IMR-90 (cell line): ENCODE measurements around the gene ELP6. TPM values are rescaled to one million over a fixed set of nuclear protein-coding genes. Genes with fewer than 3 reads are reported as not detected.
"Not testable (repeated sequence)": the region's sequence is repeated elsewhere in the genome, so short reads cannot be mapped to it uniquely, and the experiment has no call there.

ENCODE experiments used
- ATAC-seq: fragments of 200-7000 bp; cut with Tn5 transposase; 2 replicates; pipeline ENCODE4 v1.9.1; 2020; ENCODE audit warnings: low read depth, mild to moderate bottlenecking, moderate library complexity
- BruUV-seq: library from RNA; stranded (reverse); fragments of 400-500 nt; replicated peaks from 2 replicates; lab custom pipeline; 2021; lab: Mats Ljungman, UMichigan
- CTCF ChIA-PET: fragments of 300-600 bp; formaldehyde crosslinking; extraction: SDS; loops from one replicate; lab custom pipeline; 2021; ENCODE audit warnings: antibody characterized with exemption; lab: Yijun Ruan, JAX
- POLR2A ChIA-PET: fragments of 300-600 bp; sonication (Branson Sonifier 250); formaldehyde crosslinking; loops from one replicate; lab custom pipeline; 2022; ENCODE audit warnings: antibody characterized with exemption; ENCODE audit not compliant: unreplicated experiment; lab: Charles Lee
- DNase-seq: peaks from one replicate; pipeline ENCODE4 v3.0.0; 2013
- H2AFZ ChIP-seq: replicated peaks from 2 replicates; pipeline ENCODE3; 2013; ENCODE audit warnings: low read length, mild to moderate bottlenecking; ENCODE audit not compliant: poor library complexity
- H2AK5ac ChIP-seq: 2 replicates; pipeline ENCODE4 v1.6.1; 2013; ENCODE audit warnings: low read depth, low read length, inconsistent platforms
- H2AK9ac ChIP-seq: replicated peaks from 2 replicates; pipeline ENCODE3; 2013; ENCODE audit warnings: mild to moderate bottlenecking, low read depth, low read length, moderate library complexity; ENCODE audit not compliant: poor library complexity
- H2BK120ac ChIP-seq: 2 replicates; pipeline ENCODE4 v1.6.1; 2013; ENCODE audit warnings: low read depth, low read length, inconsistent platforms
- H2BK15ac ChIP-seq: 3 replicates; pipeline ENCODE4 v1.6.1; 2013; ENCODE audit warnings: low read depth, low read length, inconsistent platforms
- H2BK20ac ChIP-seq: 2 replicates; pipeline ENCODE4 v1.6.1; 2013; ENCODE audit warnings: low read depth, mild to moderate bottlenecking, inconsistent platforms, low read length, moderate library complexity
- H2BK5ac ChIP-seq: 2 replicates; pipeline ENCODE4 v1.6.1; 2013; ENCODE audit warnings: mild to moderate bottlenecking, low read depth, low read length, inconsistent platforms; ENCODE audit not compliant: poor library complexity, severe bottlenecking
- H3K14ac ChIP-seq: replicated peaks from 2 replicates; pipeline ENCODE4 v1.6.1; 2013; ENCODE audit warnings: low read depth, low read length, inconsistent platforms
- H3K18ac ChIP-seq: 2 replicates; pipeline ENCODE4 v1.6.1; 2013; ENCODE audit warnings: low read depth, low read length, control low read depth
- H3K23ac ChIP-seq: 2 replicates; pipeline ENCODE4 v1.6.1; 2013; ENCODE audit warnings: low read depth, low read length, inconsistent platforms
- H3K27ac ChIP-seq: 2 replicates; pipeline ENCODE4 v1.5.1; 2013; ENCODE audit warnings: mild to moderate bottlenecking, control low read depth, low read length; ENCODE audit not compliant: insufficient read depth
- H3K27me3 ChIP-seq: 2 replicates; pipeline ENCODE4 v1.6.1; 2013; ENCODE audit warnings: low read length; ENCODE audit not compliant: control insufficient read depth, insufficient read depth
- H3K36me3 ChIP-seq: 2 replicates; pipeline ENCODE4 v1.6.1; 2013; ENCODE audit warnings: low read length, mixed read lengths; ENCODE audit not compliant: control insufficient read depth, insufficient read depth
- H3K4ac ChIP-seq: 2 replicates; pipeline ENCODE4 v1.6.1; 2013; ENCODE audit warnings: low read depth, low read length, inconsistent platforms
- H3K4me1 ChIP-seq: 2 replicates; pipeline ENCODE4 v1.6.1; 2013; ENCODE audit warnings: low read length, mixed read lengths; ENCODE audit not compliant: control insufficient read depth, insufficient read depth
- H3K4me2 ChIP-seq: 2 replicates; pipeline ENCODE4 v1.6.1; 2013; ENCODE audit warnings: low read depth, mild to moderate bottlenecking, control low read depth, low read length, moderate library complexity
- H3K4me3 ChIP-seq: 2 replicates; pipeline ENCODE4 v1.5.1; 2013; ENCODE audit warnings: low read depth, mild to moderate bottlenecking, control low read depth, low read length, moderate library complexity; ENCODE audit not compliant: insufficient read depth
- H3K56ac ChIP-seq: 2 replicates; pipeline ENCODE4 v1.6.1; 2013; ENCODE audit warnings: low read length, inconsistent platforms; ENCODE audit not compliant: insufficient read depth; ENCODE audit errors: extremely low read depth
- H3K79me1 ChIP-seq, 2 experiments: 2 replicates each; pipeline ENCODE4 v1.6.1; 2013; ENCODE audit warnings: low read length in 2 of 2, inconsistent platforms in 1 of 2, low read depth in 1 of 2
- H3K9ac ChIP-seq: 2 replicates; pipeline ENCODE4 v1.6.1; 2013; ENCODE audit warnings: low read depth, low read length, control low read depth
- H3K9me1 ChIP-seq: 2 replicates; pipeline ENCODE4 v1.6.1; 2013; ENCODE audit warnings: low read length, inconsistent platforms; ENCODE audit not compliant: insufficient read depth
- H3K9me3 ChIP-seq: 2 replicates; pipeline ENCODE4 v1.6.1; 2013; ENCODE audit warnings: low read length; ENCODE audit not compliant: control insufficient read depth, insufficient read depth
- H4K20me1 ChIP-seq: 2 replicates; pipeline ENCODE4 v1.6.1; 2013; ENCODE audit warnings: low read length, inconsistent platforms; ENCODE audit not compliant: insufficient read depth
- H4K5ac ChIP-seq: 2 replicates; pipeline ENCODE4 v1.6.1; 2013; ENCODE audit warnings: mild to moderate bottlenecking, low read depth, low read length, control low read depth
- H4K8ac ChIP-seq, 2 experiments: 2 replicates each; pipeline ENCODE4 v1.6.1; 2013; ENCODE audit warnings: low read depth in 2 of 2, low read length in 2 of 2, control low read depth in 1 of 2, inconsistent platforms in 1 of 2
- H4K91ac ChIP-seq: 2 replicates; pipeline ENCODE4 v1.6.1; 2013; ENCODE audit warnings: low read depth, low read length, inconsistent platforms; ENCODE audit not compliant: insufficient read depth
- WGBS, 2 experiments: methylation state at CpG; one replicate each; pipeline versions ENCODE4 v1.1.5 to v1.1.7; 2013; ENCODE audit warnings: missing lambda C conversion rate in 2 of 2; ENCODE audit not compliant: insufficient read length in 1 of 2; ENCODE audit errors: extremely low coverage in 2 of 2; 5-methylcytosine and 5-hydroxymethylcytosine counted together
- dilution Hi-C: fragments of 300-500 bp; cut with HindIII; formaldehyde crosslinking; loops from one replicate; pipeline ENCODE4 v1.14.3; 2018; ENCODE audit warnings: low sequenced_read_pairs; ENCODE audit not compliant: unreplicated experiment
- in situ Hi-C: fragments of 300-500 bp; cut with MboI; formaldehyde crosslinking; loops from 3 replicates; pipeline ENCODE4 v1.14.3; 2019; ENCODE audit warnings: low sequenced_read_pairs, inconsistent platforms, mixed read lengths
- intact Hi-C: fragments of 100-400 bp; cut with micrococcal nuclease; formaldehyde crosslinking; loops from 2 replicates; pipeline ENCODE4 v1.10.0; 2022
- polyA plus RNA-seq, 3 experiments: library from polyadenylated mRNA; depleted of rRNA; stranded (reverse); fragments of >200 nt; gene quantifications; 2 replicates each; pipeline ENCODE4 v1.2.3, GENCODE V29; 2012; ENCODE audit warnings: low replicate concordance in 1 of 3
- total RNA-seq: library from RNA; depleted of rRNA; stranded (reverse); fragments of >200 nt; gene quantifications from 2 replicates; pipeline ENCODE4 v1.2.3, GENCODE V29; 2012

The ELP6 gene
- total and polyA plus RNA-seq, 2 of the 4 experiments (the other 2 are of a cell fraction): 31.4 to 44.9 TPM

GRCh38 chr3:47480267-47480666 is 33.2 kb downstream of the ELP6 start:
- H2AK5ac ChIP-seq, H3K4me3 ChIP-seq, H4K5ac ChIP-seq, intact Hi-C loops, H3K18ac ChIP-seq, H3K23ac ChIP-seq, H3K56ac ChIP-seq, H2AK9ac ChIP-seq, H3K9me3 ChIP-seq, H3K9ac ChIP-seq, H3K14ac ChIP-seq, BruUV-seq, H2BK5ac ChIP-seq, H3K4ac ChIP-seq, H2BK120ac ChIP-seq, H3K9me1 ChIP-seq, POLR2A ChIA-PET, H3K79me1 ChIP-seq, ATAC-seq, H3K27ac ChIP-seq, H2BK15ac ChIP-seq, in situ Hi-C loops, H3K27me3 ChIP-seq, H2AFZ ChIP-seq, H3K4me1 ChIP-seq, H4K8ac ChIP-seq, H2BK20ac ChIP-seq, H4K20me1 ChIP-seq, dilution Hi-C loops, H3K36me3 ChIP-seq, H4K91ac ChIP-seq, DNase-seq, H3K4me2 ChIP-seq: not testable (repeated sequence)
- CTCF ChIA-PET: interaction anchor here (0.6 kb wide), 1 partner anchor 423 kb away, joined by 3 read pairs; no protein-coding TSS in a partner anchor
- 100% methylated on average over 2 of the region's 6 CpGs; no CpG with 5 or more reads in 1 of the 2 experiments for WGBS, 2 experiments
